Ramos (cell line): ENCODE results near the gene SPOCK1.

ENCODE experiments used
- in situ Hi-C: fragments of 300-500 bp; cut with MboI; formaldehyde crosslinking; loops from one replicate; pipeline ENCODE4 v1.14.3; 2022; ENCODE audit warnings: low sequenced_read_pairs; ENCODE audit not compliant: unreplicated experiment

The SPOCK1 gene

DNA sequence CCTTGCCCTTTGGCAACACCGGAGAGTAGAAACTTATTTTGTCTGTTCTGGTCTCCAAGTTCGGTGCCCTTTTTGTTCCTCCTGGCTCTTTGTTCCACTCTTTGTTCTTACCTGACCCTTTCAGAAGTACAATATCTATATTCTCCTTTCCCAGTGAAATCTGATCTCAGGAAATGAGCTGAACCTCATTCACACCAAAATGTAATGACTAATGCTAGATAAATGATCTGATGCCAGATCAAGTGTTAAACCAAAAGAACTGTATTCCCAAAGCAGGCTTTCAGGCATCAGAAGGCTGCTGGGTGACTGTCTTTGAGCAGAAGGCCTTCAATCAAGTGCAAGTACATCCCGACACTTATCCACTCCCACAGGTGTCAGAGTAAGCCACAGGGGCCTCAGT, 156.4 kb downstream of the SPOCK1 start:
- in situ Hi-C loops, result no loop called here

DNA sequence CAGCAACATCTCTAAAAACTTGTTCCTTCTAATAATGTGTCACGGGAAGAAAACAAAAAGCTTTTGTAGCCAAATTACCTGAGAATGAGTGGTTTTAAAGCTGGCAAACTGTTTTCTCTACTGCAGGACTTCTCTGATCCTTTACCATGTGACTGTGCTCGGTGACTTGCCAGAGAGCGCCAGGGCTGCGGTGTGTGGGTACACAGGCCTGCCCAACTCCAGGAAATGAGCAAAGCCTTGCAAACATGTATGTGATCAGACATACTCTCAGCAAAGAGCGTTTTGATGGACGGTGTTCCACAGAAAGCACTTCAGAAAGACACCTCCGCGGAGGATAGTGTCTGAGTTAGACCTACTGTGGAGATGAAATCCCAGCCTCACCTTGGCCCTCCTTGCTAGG, 157.3 kb downstream of the SPOCK1 start:
- in situ Hi-C loops, result no loop called here

- in situ Hi-C loops, result no loop called here
Observed at GRCh38 chr5:137340881-137341280, 158.2 kb downstream of the SPOCK1 start.

- in situ Hi-C loops, result no loop called here
Observed at GRCh38 chr5:137336565-137337120, 162.5 kb downstream of the SPOCK1 start.

- in situ Hi-C loops, result no loop called here
Observed at GRCh38 chr5:137336161-137336560, 163.0 kb downstream of the SPOCK1 start.

DNA sequence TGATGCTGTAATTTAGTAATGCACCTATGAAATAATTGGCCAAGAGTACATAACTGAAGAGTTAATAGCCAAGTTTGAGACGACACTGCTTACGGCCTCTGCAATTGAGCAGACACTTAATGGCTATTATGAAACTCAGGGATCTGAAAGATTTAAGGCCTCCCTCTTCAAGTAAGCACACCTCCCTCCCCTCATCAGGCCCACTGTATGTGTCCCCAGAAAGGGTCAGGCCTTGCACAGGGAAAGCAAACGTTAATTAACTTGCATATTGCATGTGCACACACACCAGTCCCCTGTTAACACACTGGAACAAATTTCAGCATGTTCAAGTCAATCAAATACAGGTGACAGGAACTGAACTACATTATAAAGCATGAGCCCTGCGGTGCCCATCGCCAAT, 163.6 kb downstream of the SPOCK1 start:
- in situ Hi-C loops, result no loop called here

DNA sequence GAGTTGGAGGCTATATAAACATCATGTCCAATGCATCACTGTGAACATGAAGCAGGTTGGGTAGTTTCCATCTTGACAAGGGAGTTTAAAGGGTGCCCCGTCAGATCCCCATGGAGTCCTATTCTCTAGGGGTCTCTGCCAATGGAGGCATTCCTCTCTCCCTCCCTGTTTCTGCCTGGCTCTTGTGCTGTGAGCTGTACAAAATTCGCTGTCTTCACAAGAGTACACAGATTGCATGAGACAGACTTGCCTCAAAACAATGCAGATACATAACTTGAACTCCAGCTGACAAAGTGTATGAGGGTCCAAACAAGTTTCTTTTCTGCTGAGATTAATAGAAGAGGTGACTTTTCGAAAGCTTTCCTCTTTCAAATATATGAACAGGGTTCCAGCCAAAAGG, 165.2 kb downstream of the SPOCK1 start:
- in situ Hi-C loops, result no loop called here

DNA sequence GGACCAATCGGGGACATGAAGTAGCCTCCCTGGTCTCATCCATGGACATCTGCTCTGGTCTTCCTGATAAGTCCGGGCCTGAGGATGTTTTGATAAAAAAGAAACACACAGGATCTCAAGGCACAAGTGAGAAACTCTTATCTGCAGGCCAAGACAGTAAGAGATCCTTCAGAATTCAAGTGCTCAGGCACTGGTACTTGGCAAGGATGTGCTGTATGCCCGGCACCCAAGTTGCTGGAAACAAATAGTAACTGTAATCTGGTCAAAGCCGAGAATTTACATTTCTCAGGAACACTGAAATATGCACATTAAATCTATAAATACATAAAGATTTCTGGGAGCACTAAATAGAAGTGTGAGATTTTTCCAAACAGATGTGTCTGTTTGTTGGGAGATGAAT, 165.7 kb downstream of the SPOCK1 start:
- in situ Hi-C loops, result no loop called here

DNA sequence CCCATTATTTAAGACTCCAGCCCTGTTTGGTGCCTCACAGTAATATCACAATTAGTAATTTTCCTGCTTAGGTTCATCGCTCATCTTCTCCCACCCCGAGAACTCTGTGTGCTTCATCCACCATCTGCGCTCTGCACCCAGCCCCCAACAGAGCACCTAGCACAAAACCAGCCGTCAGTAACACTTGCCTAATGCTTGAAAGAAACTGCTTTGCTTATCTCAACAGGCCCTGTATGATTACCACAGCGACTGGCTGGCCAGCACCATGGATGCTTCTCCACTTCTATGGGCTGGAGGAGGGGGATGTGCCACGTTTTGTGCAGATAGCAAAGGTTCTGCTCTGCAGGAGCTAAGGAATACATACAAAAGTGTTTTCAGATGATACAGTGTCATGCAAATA, 166.8 kb downstream of the SPOCK1 start:
- in situ Hi-C loops, result no loop called here

GRCh38 chr5:137329586-137330296, 169.4 kb downstream of the SPOCK1 start:
- in situ Hi-C loops, result no loop called here

GRCh38 chr5:137328991-137329390, 170.1 kb downstream of the SPOCK1 start:
- in situ Hi-C loops, result no loop called here

DNA sequence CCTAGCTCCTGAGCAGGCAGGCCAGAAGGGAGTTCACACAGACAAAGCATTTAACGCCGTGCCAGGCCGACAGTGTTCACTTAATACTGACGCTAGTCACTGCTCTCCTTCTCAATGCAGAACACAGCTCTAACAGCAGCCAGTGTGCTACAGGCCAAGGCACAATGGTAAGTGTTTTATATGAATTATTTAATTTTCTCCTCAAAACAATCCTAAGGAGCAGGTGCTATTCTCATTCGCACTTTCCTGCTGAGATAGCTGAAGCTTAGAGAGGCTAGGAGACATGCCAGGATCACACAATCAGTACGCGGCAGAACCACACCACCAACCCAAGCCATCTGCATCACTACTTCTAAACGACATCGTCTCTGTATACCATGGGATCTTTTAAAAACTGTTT, 170.7 kb downstream of the SPOCK1 start:
- in situ Hi-C loops, result no loop called here

GRCh38 chr5:137325721-137326120, 173.4 kb downstream of the SPOCK1 start:
- in situ Hi-C loops, result no loop called here

DNA sequence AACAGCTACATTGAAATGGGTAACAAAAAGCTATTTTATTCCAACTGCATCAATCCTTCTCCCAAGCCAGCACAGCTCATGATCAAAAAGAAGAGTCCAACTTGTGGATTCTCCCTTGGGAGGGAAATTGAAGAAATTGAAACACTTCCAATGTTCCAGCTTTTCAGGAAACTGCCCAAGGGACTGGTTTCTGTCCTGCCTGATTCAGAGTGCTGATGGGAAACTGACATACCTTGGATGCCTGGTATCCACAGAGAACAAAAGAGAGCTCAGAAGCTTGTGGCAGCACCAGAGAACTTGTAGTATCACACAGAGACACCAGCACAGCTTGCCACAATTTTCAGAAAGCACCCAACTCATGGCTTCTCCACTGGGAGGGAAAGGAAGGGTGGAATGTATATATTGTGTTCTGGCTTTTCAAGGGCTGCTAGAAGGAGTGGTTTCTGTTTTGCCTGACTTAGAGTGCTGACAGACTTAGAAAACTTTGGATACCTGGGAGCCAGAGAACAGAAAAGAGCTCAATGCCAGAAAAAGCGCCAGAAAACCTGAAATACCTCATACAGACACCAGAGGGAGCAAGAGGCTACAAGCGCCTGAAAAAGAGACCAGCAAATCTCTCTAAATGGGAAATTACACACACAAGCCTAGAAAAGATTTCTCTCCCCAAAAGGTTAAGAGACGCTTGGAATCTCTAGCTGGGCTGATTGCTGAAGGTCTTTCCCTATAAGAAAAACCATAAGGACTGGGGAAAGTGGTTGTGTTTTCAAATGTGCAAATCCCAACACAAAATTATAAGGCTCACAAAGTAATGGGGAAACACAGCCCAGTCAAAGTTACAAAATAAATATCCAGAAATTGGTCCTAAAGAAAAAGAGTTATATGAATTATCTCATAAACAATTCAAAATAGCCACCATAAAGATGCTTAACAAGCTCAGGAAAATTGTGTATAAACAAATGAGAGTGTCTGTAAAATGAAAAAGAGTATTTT, 178.8 kb downstream of the SPOCK1 start:
- in situ Hi-C loops, result no loop called here

DNA sequence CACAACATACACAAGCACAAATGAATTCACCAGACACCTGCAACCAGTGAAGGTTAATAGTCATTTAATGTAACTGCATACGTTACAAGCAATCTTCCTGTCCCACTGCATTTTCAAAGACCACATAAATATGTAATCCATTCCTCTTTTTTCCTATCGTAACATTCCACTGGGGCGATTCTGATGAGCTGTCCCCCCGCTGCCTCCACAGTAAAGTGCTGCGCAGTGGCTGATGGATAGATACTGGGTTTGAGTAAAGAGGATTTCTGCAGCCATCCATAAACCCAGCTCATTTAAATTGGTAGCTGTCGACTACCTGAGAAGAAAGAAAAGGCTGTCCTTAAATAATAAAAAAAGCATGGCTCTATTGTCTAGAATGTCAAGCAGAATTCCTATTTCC, 181.1 kb downstream of the SPOCK1 start:
- in situ Hi-C loops, result no loop called here

DNA sequence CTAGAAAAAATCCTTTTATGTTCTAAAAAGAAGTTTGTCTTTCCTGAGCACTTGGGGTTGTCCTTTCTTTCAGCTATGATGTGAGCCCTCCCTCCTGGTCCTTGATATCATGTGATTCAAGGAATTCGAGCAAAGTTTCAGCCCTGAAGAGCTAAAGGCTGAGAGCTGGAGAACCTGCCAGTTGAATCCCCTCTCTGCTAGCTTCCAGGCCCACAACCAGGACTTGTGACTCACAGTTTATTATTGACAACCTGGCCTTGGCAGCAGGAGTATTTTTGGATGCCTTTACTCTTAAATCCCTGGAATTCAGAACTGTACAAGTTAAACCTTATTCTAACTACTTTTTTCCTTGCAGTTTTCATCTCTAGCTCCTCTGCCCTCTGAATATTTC, 182.8 kb downstream of the SPOCK1 start:
- in situ Hi-C loops, result no loop called here

DNA sequence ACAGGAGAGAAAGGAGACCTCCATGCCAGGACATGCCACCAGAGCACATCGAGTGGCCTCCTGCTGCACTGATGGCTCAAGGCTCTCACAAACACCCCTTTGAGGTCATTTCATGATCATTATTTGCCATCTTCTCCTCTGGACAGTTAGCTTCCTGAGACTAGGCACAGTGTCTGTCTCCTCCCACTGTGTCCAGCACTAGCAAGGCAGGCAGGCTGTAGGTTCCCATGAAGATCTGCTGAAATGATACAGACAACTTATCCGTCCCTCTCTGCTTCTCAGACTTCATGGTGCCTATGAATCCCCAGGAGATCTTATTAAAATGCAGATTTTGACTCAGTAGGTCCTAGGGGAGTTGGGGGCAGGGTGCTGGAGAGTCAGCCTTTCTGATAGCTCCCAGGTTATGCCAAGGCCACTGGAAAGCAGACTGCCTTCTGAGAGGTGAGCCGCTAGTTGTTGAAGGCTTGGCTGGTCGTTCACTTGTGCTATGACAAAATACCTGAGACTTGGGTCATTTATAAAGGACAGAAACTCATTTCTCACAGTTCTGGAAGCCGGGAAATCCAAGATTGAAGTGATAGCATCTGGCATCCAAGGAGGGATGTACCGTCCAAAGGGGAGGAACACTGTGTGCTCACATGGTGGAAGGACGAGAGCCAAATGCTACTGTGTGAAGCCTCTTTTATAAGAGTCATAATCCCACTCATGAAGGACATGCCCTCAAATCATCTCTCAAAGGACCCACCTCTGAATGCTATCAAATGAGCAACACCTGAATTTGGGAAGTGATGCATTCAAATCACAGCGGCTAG, 183.4 kb downstream of the SPOCK1 start:
- in situ Hi-C loops, result no loop called here

GRCh38 chr5:137315109-137315508, 184.0 kb downstream of the SPOCK1 start:
- in situ Hi-C loops, result no loop called here

- in situ Hi-C loops, result no loop called here
Observed at GRCh38 chr5:137313526-137314175, 185.5 kb downstream of the SPOCK1 start.

DNA sequence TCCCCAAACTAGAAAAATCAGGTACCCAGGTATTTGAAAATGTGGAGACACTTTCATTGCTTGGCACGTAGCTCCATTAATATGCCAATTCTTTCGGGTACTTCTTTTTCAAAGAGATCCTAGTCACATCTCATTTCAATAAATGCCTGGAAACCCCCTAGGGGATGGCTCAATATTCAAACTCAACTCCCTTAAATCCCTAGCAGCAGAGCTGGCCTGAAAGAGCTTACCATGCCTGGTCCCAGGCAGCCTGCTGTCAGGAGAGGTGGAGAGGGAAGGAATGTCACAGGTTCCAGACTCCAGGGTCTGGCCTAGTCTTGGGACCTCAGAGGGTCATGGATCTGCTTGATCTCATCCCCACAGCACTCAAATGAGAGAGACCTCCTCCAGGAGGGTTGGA, 187.1 kb downstream of the SPOCK1 start:
- in situ Hi-C loops, result no loop called here
